ENCODE data around the gene AKT3. TPM values are rescaled to one million over a fixed set of nuclear protein-coding genes. Genes with fewer than 3 reads are reported as not detected.
"Not testable (repeated sequence)": the region's sequence is repeated elsewhere in the genome, so short reads cannot be mapped to it uniquely, and the experiment has no call there.

Gene AKT3
- total RNA-seq, 2 donors from 2014 or later, result 46.0 to 85.8 TPM

GRCh38 chr1:243827206-243827605 lies 22.8 kb downstream of the AKT3 start:
- Histone ChIP-seq H3K4me1 (ENCODE audit: control insufficient read depth in 1 of 2, low read depth in 2 of 2) (peaks cover 16 to 32% of the 10 kb centered on the region in 2 donors), H3K9me3 (no peaks in the 10 kb centered on the region), H3K27me3 (replicated peaks; ENCODE audit: insufficient read depth) (no peaks in the 10 kb centered on the region), H3K27ac (no peak overlapping the region), H3K36me3 (no peaks in the 10 kb centered on the region), H3K4me3 (no peak overlapping the region)
- DNase-seq (ENCODE audit: low spot score) (no peak), ATAC-seq (ENCODE audit: insufficient number of reproducible peaks, low FRiP score, low read depth) (no peak)
- no peak for TF ChIP-seq CTCF (IDR thresholded peaks at IDR 0.05)

GRCh38 chr1:243824907-243825306 lies 25.1 kb downstream of the AKT3 start:
- not testable (repeated sequence) for DNase-seq (ENCODE audit: low spot score); H3K4me3 ChIP-seq; H3K27me3 ChIP-seq (replicated peaks; ENCODE audit: insufficient read depth); H3K27ac ChIP-seq; H3K36me3 ChIP-seq; ATAC-seq (ENCODE audit: insufficient number of reproducible peaks, low FRiP score, low read depth)
- Histone ChIP-seq H3K4me1 (ENCODE audit: control insufficient read depth in 1 of 2, low read depth in 2 of 2) (peaks cover 13 to 20% of the 10 kb centered on the region in 2 donors), H3K9me3 (peaks cover 10% of the 10 kb centered on the region)

- no peak for DNase-seq (ENCODE audit: low spot score)
- H3K27ac ChIP-seq, result no peak overlapping the region
- no peak for TF ChIP-seq CTCF (IDR thresholded peaks at IDR 0.05)
- no peaks in the 10 kb centered on the region for H3K36me3 ChIP-seq
- peaks cover 10% of the 10 kb centered on the region for H3K9me3 ChIP-seq
- no peak overlapping the region for H3K4me3 ChIP-seq
- no peaks in the 10 kb centered on the region for H3K27me3 ChIP-seq (replicated peaks; ENCODE audit: insufficient read depth)
- ATAC-seq (ENCODE audit: insufficient number of reproducible peaks, low FRiP score, low read depth), result no peak
- peaks cover 5 to 12% of the 10 kb centered on the region in 2 donors for H3K4me1 ChIP-seq (ENCODE audit: control insufficient read depth in 1 of 2, low read depth in 2 of 2)
These were observed 28.8 kb downstream of the AKT3 start for GRCh38 chr1:243821177-243821680.

GRCh38 chr1:243819438-243819839 lies 30.6 kb downstream of the AKT3 start:
- ATAC-seq (ENCODE audit: insufficient number of reproducible peaks, low FRiP score, low read depth), result no peak
- TF ChIP-seq CTCF (IDR thresholded peaks at IDR 0.05), result no peak
- peaks cover 10% of the 10 kb centered on the region for H3K9me3 ChIP-seq

GRCh38 chr1:243818978-243819377 lies 31.1 kb downstream of the AKT3 start:
- Histone ChIP-seq H3K4me3 (no peak overlapping the region), H3K36me3 (no peaks in the 10 kb centered on the region), H3K4me1 (ENCODE audit: control insufficient read depth in 1 of 2, low read depth in 2 of 2) (no peaks in the 10 kb centered on the region), H3K27ac (no peak overlapping the region), H3K27me3 (replicated peaks; ENCODE audit: insufficient read depth) (no peaks in the 10 kb centered on the region), H3K9me3 (peaks cover 10% of the 10 kb centered on the region)
- ATAC-seq (ENCODE audit: insufficient number of reproducible peaks, low FRiP score, low read depth) (no peak), DNase-seq (ENCODE audit: low spot score) (no peak)
- TF ChIP-seq CTCF (IDR thresholded peaks at IDR 0.05), result no peak

More at GRCh38 chr1:243819438-243819839, 30.6 kb downstream of the AKT3 start:
- Histone ChIP-seq H3K4me3 (no peak overlapping the region), H3K4me1 (ENCODE audit: control insufficient read depth in 1 of 2, low read depth in 2 of 2) (no peaks in the 10 kb centered on the region), H3K27me3 (replicated peaks; ENCODE audit: insufficient read depth) (no peaks in the 10 kb centered on the region), H3K27ac (no peak overlapping the region), H3K36me3 (no peaks in the 10 kb centered on the region)
- DNase-seq (ENCODE audit: low spot score), result no peak

- H3K4me1 ChIP-seq (ENCODE audit: control insufficient read depth in 1 of 2, low read depth in 2 of 2), result no peaks in the 10 kb centered on the region
- H3K27me3 ChIP-seq (replicated peaks; ENCODE audit: insufficient read depth), result no peaks in the 10 kb centered on the region
- no peak overlapping the region for H3K4me3 ChIP-seq
- TF ChIP-seq CTCF (IDR thresholded peaks at IDR 0.05), result no peak
- H3K36me3 ChIP-seq, result no peaks in the 10 kb centered on the region
- ATAC-seq (ENCODE audit: insufficient number of reproducible peaks, low FRiP score, low read depth) (no peak), DNase-seq (ENCODE audit: low spot score) (no peak)
- H3K9me3 ChIP-seq, result no peaks in the 10 kb centered on the region
- H3K27ac ChIP-seq, result no peak overlapping the region
These were observed 35.3 kb downstream of the AKT3 start for GRCh38 chr1:243814718-243815117.

GRCh38 chr1:243807346-243807745 lies 42.7 kb downstream of the AKT3 start:
- not testable (repeated sequence) for ATAC-seq (ENCODE audit: insufficient number of reproducible peaks, low FRiP score, low read depth); H3K4me3 ChIP-seq; H3K9me3 ChIP-seq; H3K27ac ChIP-seq; DNase-seq (ENCODE audit: low spot score); H3K27me3 ChIP-seq (replicated peaks; ENCODE audit: insufficient read depth); H3K36me3 ChIP-seq; H3K4me1 ChIP-seq (ENCODE audit: control insufficient read depth in 1 of 2, low read depth in 2 of 2)

All from thoracic aorta (tissue), 2 donors.